ENCODE data around the gene PRR19. TPM values are rescaled to one million over a fixed set of nuclear protein-coding genes. Genes with fewer than 3 reads are reported as not detected.

Gene PRR19
- total RNA-seq, 1 experiment from 2014 or later: 3.2 TPM

DNA sequence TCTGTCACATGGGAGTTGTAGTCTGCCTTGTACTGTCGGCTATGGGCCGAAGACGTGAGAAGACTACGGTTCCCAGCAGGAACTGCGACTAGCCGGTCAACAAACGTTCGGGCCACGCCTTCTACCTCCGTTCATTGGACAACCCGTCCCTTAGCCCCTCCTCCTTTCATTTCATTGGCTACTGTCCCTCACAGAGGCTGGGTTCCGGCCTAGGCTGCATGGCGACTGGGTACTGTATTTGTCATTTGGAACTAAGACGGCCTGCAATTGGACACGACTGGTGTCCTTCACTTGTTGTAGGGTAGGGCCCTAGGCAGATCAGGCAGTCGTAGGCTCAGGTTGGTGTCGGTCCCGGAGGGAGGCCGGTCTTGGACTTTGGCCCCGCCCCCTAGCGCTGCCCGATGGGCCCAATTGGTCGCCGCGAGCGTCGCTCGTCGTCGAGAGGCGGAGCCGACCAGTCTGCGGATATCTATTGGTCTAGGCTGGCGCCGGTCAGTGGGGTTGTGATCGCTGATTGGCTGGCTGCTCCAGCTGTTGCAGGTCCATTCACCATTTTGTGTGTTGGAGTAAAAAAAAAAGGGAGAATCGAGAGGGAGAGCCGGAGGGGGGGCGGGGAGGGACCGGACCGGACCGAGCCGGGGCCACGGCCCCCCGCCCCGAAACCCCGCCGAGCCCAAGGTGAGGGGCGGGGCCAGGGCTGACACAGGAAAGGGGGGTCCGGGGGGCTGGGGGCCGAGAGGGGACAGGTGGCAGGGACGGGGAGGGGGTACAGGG lies 33.0 kb upstream of the PRR19 start, which contains the start of gene CIC:
CIC (plus strand) TSS at position 549 of the 774 bp plus-strand sequence. CDS start 2,532 bp downstream, outside the sequence.
- no peaks in the 10 kb centered on the region for H3K27me3 ChIP-seq (ENCODE audit: insufficient read depth, low read length)
- peaks cover 20 to 25% of the 10 kb centered on the region in 2 experiments for H3K4me1 Mint-ChIP-seq
- H2BK20ac ChIP-seq (ENCODE audit: low read depth, low read length, poor library complexity, severe bottlenecking): no peak within 1 kb of the TSS
- no peaks in the 10 kb centered on the region for H3K9me3 ChIP-seq (ENCODE audit: control insufficient read depth, low read depth, low read length)
- H3K9me3 Mint-ChIP-seq: no peaks in the 10 kb centered on the region; a peak in 1 of 5 replicates
- no peak within 1 kb of the TSS for H3K27ac ChIP-seq (ENCODE audit: insufficient read length, low read depth, low read length)
- peaks cover 3% of the 10 kb centered on the region for H3K27me3 Mint-ChIP-seq (ENCODE audit: low read depth)
- H3K23ac ChIP-seq (ENCODE audit: insufficient read length, low read depth, low read length): no peak within 1 kb of the TSS
- H3K56ac ChIP-seq (ENCODE audit: insufficient read length, low read depth, low read length): no peak within 1 kb of the TSS
- peak; percentile 100 for DNase-seq
- H3K4ac ChIP-seq (ENCODE audit: low read depth, low read length): no peak within 1 kb of the TSS; the same call in 1 of the 2 replicates
- H2BK120ac ChIP-seq (ENCODE audit: low read depth, low read length, poor library complexity, severe bottlenecking): peak within 1 kb of the TSS; percentile 89
- no peaks in the 10 kb centered on the region; the same call in 1 of the 2 replicates for H3K4me1 ChIP-seq (ENCODE audit: insufficient read depth, low read length)
- H4K91ac ChIP-seq (ENCODE audit: insufficient read length, low read depth, low read length): no peak within 1 kb of the TSS
- peaks cover 4 to 10% (median 8%) of the 10 kb centered on the region in 3 experiments; a peak in 6 of 7 replicates for H3K36me3 Mint-ChIP-seq (ENCODE audit: insufficient read depth in 1 of 3, low read depth in 3 of 3)
- peak within 1 kb of the TSS; percentile 98 for H3K18ac ChIP-seq (ENCODE audit: insufficient read length, low read depth, low read length)
- no peak within 1 kb of the TSS for H4K5ac ChIP-seq (ENCODE audit: insufficient read length, low read depth, low read length)
- H2BK12ac ChIP-seq (ENCODE audit: insufficient read length, low read depth, low read length): no peak within 1 kb of the TSS
- H3K79me1 ChIP-seq (ENCODE audit: insufficient read depth, low read depth, low read length, poor library complexity, severe bottlenecking): no peaks in the 10 kb centered on the region
- peak within 1 kb of the TSS; percentile 68 for H2BK5ac ChIP-seq (ENCODE audit: insufficient read length, low read length)
- H3T11ph ChIP-seq (ENCODE audit: low read length): peak within 1 kb of the TSS; percentile 61
- peak within 1 kb of the TSS; percentile 84 for H3K9ac ChIP-seq (ENCODE audit: extremely low read depth, insufficient read length, low read length)
- H4K8ac ChIP-seq (replicated peaks; ENCODE audit: insufficient read length, low read depth, low read length): no peak within 1 kb of the TSS
- H3K27ac Mint-ChIP-seq: peak within 1 kb of the TSS in 1 of 3 experiments; percentile 60; a peak in 2 of 7 replicates
- H3K79me2 ChIP-seq (ENCODE audit: insufficient read depth, low read length): no peaks in the 10 kb centered on the region
- H2AK5ac ChIP-seq (ENCODE audit: insufficient read length, low read length): no peak within 1 kb of the TSS
- WGBS (ENCODE audit: extremely low coverage, insufficient read length, low lambda C conversion rate): no CpG with 5 or more reads among the region's 52 CpGs
- H2BK15ac ChIP-seq (ENCODE audit: low read depth, low read length): no peak within 1 kb of the TSS
- no peak within 1 kb of the TSS for H2AFZ ChIP-seq (ENCODE audit: low read length)
- peak within 1 kb of the TSS; percentile 99 for H3K14ac ChIP-seq (ENCODE audit: insufficient read depth, low read length)
- no peaks in the 10 kb centered on the region for H4K20me1 ChIP-seq (ENCODE audit: control insufficient read depth, insufficient read depth, insufficient read length)
- H3K4me2 ChIP-seq (ENCODE audit: insufficient read depth, insufficient read length, low read length): peak within 1 kb of the TSS; percentile 94
- TF ChIP-seq, protein P1, sequence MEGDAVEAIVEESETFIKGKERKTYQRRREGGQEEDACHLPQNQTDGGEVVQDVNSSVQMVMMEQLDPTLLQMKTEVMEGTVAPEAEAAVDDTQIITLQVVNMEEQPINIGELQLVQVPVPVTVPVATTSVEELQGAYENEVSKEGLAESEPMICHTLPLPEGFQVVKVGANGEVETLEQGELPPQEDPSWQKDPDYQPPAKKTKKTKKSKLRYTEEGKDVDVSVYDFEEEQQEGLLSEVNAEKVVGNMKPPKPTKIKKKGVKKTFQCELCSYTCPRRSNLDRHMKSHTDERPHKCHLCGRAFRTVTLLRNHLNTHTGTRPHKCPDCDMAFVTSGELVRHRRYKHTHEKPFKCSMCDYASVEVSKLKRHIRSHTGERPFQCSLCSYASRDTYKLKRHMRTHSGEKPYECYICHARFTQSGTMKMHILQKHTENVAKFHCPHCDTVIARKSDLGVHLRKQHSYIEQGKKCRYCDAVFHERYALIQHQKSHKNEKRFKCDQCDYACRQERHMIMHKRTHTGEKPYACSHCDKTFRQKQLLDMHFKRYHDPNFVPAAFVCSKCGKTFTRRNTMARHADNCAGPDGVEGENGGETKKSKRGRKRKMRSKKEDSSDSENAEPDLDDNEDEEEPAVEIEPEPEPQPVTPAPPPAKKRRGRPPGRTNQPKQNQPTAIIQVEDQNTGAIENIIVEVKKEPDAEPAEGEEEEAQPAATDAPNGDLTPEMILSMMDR (conservative IDR thresholded peaks at IDR 0.05): no peak
- peaks cover 9% of the 10 kb centered on the region for H3K23me2 ChIP-seq (ENCODE audit: insufficient read length, low read depth, low read length, poor library complexity, severe bottlenecking)
- H3K4me3 Mint-ChIP-seq: no peak within 1 kb of the TSS; a peak in 2 of 5 replicates
